Lower leg skin (tissue), 3 donors: Measurements from ENCODE around the gene PSD2.

Experiments used
- CTCF ChIP-seq, 3 donors: fragments of 450-650 bp; IDR thresholded peaks; one replicate each; pipeline ENCODE4 v1.5.1; 2016; ENCODE audit warnings: antibody characterized with exemption in 3 of 3, mild to moderate bottlenecking in 3 of 3, moderate library complexity in 2 of 3
- POLR2A ChIP-seq, 2 donors: fragments of 450-650 bp; IDR thresholded peaks; one replicate each; pipeline ENCODE4 v1.6.1; 2016 to 2017; ENCODE audit warnings: antibody characterized with exemption in 2 of 2, mild to moderate bottlenecking in 1 of 2, moderate library complexity in 1 of 2

- TF ChIP-seq CTCF (IDR thresholded peaks at IDR 0.05) (no peak), POLR2A (IDR thresholded peaks at IDR 0.05) (no peak)
Observed at GRCh38 chr5:139803978-139804377, 8.4 kb downstream of the PSD2 start.
